MG63 (cell line): ENCODE measurements around the gene CUEDC1. TPM values are rescaled to one million over a fixed set of nuclear protein-coding genes. Genes with fewer than 3 reads are reported as not detected.
"Not testable (repeated sequence)": the region's sequence is repeated elsewhere in the genome, so short reads cannot be mapped to it uniquely, and the experiment has no call there.

Source experiments
- DNase-seq: peaks from one replicate; pipeline ENCODE4 v3.0.0-alpha.2; 2020
- H3K27me3 ChIP-seq: fragments of 250-450 bp; sonication (Bioruptor Pico); 2 replicates; pipeline ENCODE4 v1.5.1; 2020; ENCODE audit warnings: mild to moderate bottlenecking, moderate library complexity
- H3K36me3 ChIP-seq: fragments of 250-450 bp; sonication (Bioruptor Pico); 2 replicates; pipeline ENCODE4 v1.5.1; 2020; ENCODE audit warnings: mild to moderate bottlenecking, moderate library complexity
- H3K4me3 ChIP-seq: fragments of 250-450 bp; sonication (Bioruptor Pico); 2 replicates; pipeline ENCODE4 v1.5.1; 2020; ENCODE audit warnings: mild to moderate bottlenecking, moderate library complexity
- H3K9me3 ChIP-seq: fragments of 250-450 bp; sonication (Bioruptor Pico); 2 replicates; pipeline ENCODE4 v1.5.1; 2020; ENCODE audit warnings: mild to moderate bottlenecking, moderate library complexity
- total RNA-seq: library from RNA; depleted of rRNA; stranded (reverse); fragments of >200 nt; shearing (Covaris generic); gene quantifications from 2 replicates; pipeline ENCODE4 v1.2.3, GENCODE V29; 2014; ENCODE audit warnings: low replicate concordance

CUEDC1 gene
- total RNA-seq, 1 experiment from 2014 or later, result 10.2 TPM

DNA sequence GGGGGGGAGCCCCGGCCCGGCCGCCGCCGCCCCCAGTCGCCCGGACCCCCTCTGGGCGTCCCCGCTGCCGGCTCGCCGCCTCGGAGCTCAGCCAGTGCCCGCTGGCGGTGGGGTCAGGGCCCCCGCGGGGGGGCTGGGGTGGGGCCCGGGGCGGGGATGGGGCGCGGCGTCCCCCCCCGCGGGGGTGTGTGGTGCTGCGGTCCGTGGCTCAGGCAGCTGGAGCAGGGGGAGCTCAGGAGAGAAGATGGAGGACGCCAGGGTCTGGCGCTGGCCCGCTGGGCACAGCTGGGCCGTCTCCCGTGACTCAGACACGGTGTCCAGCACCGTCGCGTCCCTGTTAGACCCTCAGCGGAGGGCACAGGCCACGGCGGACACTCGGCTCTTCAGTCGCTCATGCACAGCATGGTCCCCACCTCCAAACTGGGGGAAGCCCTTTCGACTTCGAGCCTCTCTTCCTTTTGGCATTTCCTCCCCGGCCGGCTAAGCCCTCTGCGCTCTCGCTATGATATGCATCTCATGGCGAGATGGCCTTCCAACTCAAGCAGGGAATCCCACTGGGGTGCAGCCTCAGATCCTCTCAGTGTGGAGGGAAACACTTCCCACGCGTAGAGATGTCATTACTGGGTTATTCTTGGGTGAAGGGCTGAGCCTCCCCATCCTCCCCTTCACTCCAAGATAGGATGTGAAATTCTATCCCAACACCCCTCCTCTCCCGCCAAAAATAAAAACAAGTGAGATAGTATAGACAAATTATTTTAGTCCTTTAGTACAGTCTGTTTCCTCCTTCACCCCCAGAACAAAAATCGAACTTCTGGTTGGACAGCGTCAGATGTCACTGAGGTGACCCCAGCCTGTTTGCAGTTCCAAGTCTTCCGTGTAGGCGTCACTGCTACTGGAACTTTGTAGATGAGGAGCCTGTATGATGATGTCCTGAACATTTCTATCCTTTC is 33.4 kb upstream of the CUEDC1 start:
- Histone ChIP-seq H3K9me3 (no peaks in the 10 kb centered on the region), H3K36me3 (peaks cover 25% of the 10 kb centered on the region), H3K27me3 (no peaks in the 10 kb centered on the region), H3K4me3 (peak overlapping the region; percentile 86)
- peak; percentile 84 for DNase-seq

DNA sequence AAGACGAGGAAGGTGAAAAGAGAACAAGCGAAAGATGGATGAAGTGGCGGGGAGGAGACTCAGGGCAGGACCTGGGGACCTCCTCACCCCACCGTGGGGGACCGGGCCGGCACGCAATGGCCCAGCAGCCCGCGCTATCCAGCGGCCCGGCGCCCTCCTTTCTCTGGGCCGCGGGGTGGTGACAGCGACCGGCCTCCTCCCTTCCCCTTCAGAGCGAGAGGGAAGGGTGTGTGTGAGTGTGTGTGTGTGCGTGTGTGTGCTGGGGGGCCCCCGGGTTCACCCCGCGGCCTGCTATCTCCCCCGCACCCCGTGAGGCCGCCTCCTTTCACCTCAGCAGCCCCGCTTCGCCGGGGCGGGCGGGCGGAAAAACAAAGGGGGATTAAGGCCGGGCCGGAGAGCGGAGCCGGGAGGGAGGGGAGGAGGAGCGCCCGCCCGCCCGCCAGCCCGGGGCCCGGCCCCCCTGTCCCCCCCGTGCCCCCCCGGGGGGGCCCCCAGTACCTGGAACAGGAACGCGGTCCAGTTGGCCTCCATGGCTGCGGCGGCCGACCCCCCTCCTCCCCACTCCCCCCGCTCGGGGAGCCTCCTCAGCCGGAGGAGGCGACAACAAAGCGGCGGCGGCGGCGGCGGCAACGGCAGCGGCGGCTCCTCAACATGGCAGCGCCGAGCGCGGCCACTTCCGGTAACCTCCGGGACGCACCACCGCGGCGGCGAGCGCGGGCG is 32.5 kb upstream of the CUEDC1 start, which contains the start of gene VEZF1:
Gene VEZF1 (minus strand): TSS at position 674 of the 720 bp plus-strand sequence. CDS start 143 bp downstream, at position 531.
- peak; percentile 83 for DNase-seq
- Histone ChIP-seq H3K9me3 (no peaks in the 10 kb centered on the region), H3K27me3 (no peaks in the 10 kb centered on the region), H3K4me3 (peak within 1 kb of the TSS; percentile 86), H3K36me3 (peaks cover 31% of the 10 kb centered on the region)

DNA sequence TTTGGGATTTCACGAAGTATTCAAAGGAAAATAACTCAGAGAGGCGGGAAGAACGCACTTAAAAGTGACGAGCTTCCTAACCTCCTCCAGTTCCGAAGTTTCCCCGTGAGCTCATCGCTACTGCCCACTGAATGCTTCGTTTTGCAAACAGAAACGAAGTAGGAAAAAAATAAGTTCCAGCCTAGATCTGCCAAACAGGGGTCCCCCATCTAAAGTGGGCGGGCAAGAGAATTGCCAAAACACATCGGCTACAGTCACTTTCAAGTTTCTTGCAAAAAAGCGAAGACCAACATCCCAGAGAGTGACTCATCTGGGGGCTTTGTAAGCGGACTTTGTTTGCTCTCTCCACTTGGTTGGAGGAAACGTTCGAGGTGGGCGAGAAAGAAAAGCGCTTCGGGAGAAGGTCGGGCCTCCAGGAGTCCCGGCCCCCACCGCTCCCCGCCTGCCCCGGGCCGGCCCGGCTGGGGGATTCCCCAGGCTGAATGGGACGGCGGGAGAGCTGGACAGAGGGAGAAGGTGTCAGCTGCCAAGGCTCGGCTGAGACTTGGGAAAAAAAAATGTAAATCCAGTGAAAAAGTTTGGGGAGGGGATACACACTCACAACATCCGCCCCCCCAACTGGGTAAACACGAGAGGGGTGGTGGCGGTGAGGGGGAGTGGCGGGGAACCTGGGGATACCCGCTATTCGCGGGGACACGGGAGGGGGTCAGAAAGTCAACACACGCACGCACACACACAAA is 31.8 kb upstream of the CUEDC1 start:
- Histone ChIP-seq H3K36me3 (peaks cover 35% of the 10 kb centered on the region), H3K9me3 (no peaks in the 10 kb centered on the region), H3K4me3 (peak overlapping the region; percentile 86), H3K27me3 (no peaks in the 10 kb centered on the region)
- DNase-seq, result peak; percentile 74

DNA sequence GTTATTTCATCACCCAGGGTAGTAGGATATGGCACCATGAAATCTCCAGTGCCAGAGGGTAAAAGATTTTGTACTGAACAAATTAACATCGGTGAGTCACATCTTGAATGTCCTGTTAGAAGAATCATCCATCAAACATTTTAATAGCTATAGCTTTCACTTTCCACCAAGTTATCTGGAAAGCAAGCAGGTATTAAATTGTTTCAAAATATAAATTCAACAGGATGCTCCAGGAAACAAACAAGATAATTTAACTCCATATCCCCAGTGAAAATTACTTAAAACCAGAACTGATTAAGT is 30.4 kb upstream of the CUEDC1 start:
- no peaks in the 10 kb centered on the region for H3K27me3 ChIP-seq
- peak overlapping the region; percentile 86 for H3K4me3 ChIP-seq
- H3K36me3 ChIP-seq, result peaks cover 46% of the 10 kb centered on the region
- H3K9me3 ChIP-seq, result no peaks in the 10 kb centered on the region
- no peak for DNase-seq

DNA sequence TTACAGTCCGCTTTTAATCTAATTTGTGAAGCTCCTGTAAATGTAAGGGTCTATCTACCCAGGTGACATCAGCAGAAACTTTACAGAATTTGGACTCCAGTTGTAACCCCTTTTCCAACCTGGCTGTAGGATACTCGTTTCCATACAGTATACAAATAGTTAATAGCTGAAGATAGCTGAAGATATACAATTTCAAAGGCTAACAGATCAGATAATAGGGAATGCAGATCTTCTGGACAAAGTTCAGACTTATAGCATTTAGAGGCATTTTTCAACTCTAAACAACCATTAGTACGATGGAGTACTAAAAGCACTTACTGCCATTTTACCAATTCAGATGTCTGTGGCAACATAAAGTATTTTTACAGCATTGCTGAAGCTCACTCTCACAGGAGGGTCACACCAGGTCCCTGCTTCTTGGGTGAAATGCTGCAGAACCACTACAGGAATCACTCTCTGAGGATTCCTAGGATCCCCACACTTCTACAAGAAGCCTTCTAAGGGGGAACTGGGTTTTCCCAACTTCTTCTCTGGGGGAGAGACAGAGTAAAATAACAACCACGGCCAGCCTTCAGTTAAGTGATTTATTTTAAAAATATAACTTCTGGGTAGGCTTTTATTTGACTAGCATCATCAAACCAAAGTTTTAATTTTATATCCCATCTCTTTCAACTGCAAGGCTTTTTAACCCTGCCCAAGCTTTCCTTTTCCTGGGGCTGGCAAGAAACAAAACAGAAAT is 29.9 kb upstream of the CUEDC1 start:
- Histone ChIP-seq H3K4me3 (peak overlapping the region; percentile 86), H3K36me3 (peaks cover 51% of the 10 kb centered on the region), H3K27me3 (no peaks in the 10 kb centered on the region), H3K9me3 (no peaks in the 10 kb centered on the region)
- no peak for DNase-seq

DNA sequence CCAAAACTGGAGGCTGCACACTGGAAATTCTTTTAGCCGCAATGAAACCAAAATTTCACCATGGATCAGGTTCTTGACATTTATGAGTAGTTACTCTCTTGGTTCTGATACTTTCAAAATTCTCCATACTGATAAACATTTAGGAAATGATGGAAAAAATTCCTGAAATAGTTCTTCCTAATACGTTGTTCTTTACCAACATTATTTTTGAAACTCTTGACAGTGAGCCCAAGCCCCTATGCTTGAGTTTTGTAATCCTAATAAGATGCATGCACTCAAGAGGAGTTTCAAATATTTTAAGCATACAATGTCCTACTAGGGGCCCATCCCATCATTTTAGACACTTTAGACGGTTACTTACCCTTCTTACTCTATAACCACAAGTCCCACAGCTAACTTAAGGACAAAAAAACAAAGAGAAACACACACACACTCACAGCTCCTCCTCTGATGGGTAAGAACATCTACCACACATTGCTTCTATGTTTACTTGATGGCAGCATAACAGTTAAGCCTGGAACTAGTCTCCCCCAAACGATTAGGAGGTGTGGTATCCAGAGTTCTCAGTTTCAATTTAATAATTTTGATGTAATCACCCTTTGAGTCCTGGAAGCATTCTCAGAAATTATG is 29.2 kb upstream of the CUEDC1 start:
- no peaks in the 10 kb centered on the region for H3K27me3 ChIP-seq
- no peak overlapping the region for H3K4me3 ChIP-seq
- peaks cover 54% of the 10 kb centered on the region for H3K36me3 ChIP-seq
- no peaks in the 10 kb centered on the region for H3K9me3 ChIP-seq
- no peak for DNase-seq

DNA sequence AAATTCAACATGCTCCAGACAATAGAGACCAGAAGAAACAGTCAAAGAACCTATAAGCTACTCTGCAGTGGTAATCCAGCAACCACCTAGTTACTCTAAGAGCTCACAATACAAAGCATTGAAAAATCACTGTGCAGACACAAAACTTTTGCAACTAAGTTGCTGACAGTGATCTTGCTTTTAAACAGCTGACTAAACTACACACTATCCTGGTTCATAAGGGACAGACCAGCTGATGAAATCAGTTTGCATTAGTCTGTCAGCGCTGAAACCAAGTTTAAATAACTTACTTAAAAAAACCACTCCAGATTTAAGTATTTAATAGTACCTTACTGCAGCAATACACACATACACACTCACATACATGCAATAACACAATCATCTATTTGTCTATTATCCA is 28.2 kb upstream of the CUEDC1 start:
- peaks cover 62% of the 10 kb centered on the region for H3K36me3 ChIP-seq
- no peak for DNase-seq
- no peak overlapping the region for H3K4me3 ChIP-seq
- no peaks in the 10 kb centered on the region for H3K27me3 ChIP-seq
- no peaks in the 10 kb centered on the region for H3K9me3 ChIP-seq

DNA sequence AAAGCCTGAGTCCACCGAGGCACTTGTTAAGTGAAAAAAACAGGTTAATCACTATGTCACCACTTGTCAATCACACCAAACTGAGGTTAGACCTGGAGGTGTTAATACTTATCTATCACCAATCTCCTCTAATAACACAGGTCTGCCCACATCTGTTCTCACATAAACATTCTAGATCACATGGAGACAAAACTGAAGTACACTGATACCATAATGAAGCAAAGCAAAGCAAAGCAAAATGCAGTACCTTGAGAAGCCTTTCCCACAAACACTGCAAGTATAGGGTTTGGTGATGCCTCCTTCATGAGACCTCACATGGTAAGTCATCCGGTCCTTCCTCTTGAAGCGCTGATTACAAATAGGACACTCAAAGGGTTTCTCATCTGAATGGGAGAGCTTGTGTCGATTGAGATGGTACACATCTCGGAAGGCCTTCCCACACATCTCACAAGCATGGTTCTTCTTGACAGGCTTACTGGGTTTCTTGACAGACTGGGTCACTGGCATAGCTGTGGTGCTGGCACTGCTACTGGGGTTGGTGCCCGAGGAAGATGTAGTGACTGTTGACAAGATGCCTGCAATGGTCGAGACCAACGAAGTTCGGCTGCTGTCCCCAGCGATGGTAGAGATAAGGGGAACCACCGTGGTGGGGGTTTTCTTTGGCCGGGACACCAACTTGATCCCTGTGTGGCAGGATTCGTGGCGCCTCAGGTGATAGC is 27.4 kb upstream of the CUEDC1 start:
- H3K27me3 ChIP-seq, result no peaks in the 10 kb centered on the region
- no peaks in the 10 kb centered on the region for H3K9me3 ChIP-seq
- H3K4me3 ChIP-seq, result no peak overlapping the region
- peaks cover 68% of the 10 kb centered on the region for H3K36me3 ChIP-seq
- DNase-seq, result no peak

DNA sequence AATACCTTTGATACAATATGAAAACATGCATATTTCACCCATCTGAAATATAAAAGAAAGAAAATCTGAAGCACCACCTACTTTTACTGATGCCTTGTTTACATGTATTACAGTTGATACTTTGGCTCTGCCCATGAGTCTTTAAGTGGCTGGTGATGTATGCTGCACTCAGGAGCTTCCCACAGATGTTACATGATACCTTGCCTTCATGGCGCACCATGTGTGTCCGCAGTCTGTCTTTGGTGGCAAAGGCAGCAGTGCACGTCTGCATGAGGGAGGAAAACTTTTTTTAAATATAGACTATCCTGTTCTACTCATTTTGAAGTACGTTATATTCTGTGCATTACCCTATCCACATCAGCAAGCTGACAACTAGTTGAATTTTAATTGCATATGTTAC is 25.3 kb upstream of the CUEDC1 start:
- H3K36me3 ChIP-seq, result peaks cover 89% of the 10 kb centered on the region
- no peak for DNase-seq

DNA sequence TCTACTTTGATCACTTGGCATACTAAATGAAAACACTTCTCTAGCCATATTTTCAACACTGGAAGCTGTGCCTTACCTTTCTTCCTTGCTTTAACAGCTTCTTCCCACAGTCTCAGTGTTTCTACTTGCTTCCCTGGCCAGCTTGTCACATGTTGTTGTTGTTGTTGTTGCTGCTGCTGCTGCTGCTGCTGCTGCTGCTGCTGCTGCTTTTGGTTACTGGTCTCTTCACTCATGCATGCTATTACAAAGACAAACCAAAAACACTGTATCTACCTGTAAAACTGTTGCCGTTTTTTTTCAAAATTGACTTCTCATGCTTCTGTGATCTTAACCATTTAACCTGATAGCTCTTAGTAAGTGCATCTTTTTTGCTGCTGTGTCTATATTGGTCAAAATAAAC is 23.9 kb upstream of the CUEDC1 start:
- Histone ChIP-seq H3K36me3 (peaks cover 91% of the 10 kb centered on the region), H3K9me3 (no peaks in the 10 kb centered on the region), H3K4me3 (no peak overlapping the region), H3K27me3 (no peaks in the 10 kb centered on the region)
- no peak for DNase-seq

More for the DNA sequence above, 25.3 kb upstream of the CUEDC1 start:
- H3K9me3 ChIP-seq, result no peaks in the 10 kb centered on the region
- no peaks in the 10 kb centered on the region for H3K27me3 ChIP-seq
- no peak overlapping the region for H3K4me3 ChIP-seq

DNA sequence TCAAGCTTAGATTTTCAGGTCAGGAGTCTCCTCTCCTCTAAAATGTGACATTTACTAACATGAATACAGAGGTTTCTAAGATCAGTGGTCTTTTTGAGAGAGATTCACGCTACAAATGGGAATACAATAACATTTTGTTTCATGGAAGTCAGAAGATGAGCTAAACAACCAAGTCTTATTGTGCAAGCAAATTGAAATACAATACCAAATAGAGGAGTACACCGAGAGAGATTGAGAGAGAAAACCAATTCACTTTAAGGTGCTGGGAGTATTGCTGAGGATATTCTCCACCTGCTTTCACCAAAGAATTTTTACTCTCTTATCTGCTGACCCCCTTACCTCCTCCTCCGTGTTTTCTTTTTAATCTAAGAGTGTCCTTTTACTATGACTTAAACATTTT is 21.4 kb upstream of the CUEDC1 start:
- Histone ChIP-seq H3K4me3 (no peak overlapping the region), H3K27me3 (no peaks in the 10 kb centered on the region), H3K9me3 (no peaks in the 10 kb centered on the region), H3K36me3 (peaks cover 83% of the 10 kb centered on the region)
- DNase-seq, result no peak

DNA sequence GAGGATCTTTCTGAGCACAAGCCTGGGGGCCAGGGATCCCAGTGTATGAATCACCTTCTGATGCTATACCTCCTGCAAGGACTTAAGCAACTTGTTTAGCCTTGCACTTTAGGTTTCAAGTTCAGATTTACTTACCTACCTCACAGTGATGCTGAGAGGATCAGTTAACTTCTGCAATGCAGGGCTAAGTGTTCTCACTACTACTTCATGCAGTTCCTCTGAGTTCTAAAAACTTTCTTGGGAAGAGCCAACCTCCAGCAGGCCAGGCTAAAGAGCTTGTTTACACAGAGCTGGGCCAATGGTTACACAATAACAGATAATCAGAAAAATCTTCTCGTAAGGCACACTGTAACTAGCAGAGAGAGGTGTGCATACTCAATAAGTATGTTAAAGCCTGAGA is 19.8 kb upstream of the CUEDC1 start:
- Histone ChIP-seq H3K36me3 (peaks cover 68% of the 10 kb centered on the region), H3K9me3 (no peaks in the 10 kb centered on the region), H3K4me3 (no peak overlapping the region), H3K27me3 (no peaks in the 10 kb centered on the region)
- DNase-seq, result no peak

DNA sequence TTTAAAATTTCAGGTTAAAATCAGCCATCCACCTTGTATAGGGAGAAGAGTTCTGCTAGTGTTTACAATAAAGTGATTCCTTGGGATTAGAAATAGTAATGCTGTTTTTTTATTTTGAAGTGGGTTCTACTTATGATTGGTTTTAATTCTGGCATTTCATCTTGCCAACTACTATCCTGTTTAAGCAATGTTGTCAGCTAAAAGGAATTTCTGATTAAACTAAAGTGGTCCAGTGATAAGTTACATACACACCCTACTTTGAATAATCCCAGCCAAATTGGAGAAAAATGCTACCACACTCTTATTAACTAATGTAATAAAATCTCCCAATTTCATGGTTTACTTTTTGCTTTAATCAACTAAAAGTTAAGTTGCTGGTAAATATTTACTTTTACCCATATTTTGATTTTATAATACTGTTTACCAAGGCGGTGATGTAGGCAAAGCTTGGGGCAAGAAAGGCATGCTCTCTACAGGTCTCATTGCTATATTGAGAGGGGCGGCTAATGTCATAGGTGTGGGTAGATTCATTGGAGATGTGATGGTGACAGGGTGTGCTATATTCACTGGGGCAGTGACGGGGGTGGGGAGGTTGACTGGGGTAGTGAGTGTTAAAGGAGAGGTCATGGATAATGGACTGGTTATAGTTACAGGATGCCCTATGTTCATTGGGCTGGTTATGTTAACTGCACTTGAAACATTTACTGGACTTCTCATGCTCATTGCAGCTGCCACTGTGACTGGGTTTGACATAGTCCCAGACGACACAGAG is 19.0 kb upstream of the CUEDC1 start:
- H3K36me3 ChIP-seq, result peaks cover 65% of the 10 kb centered on the region
- H3K27me3 ChIP-seq, DNase-seq, H3K4me3 ChIP-seq, H3K9me3 ChIP-seq: not testable (repeated sequence)

DNA sequence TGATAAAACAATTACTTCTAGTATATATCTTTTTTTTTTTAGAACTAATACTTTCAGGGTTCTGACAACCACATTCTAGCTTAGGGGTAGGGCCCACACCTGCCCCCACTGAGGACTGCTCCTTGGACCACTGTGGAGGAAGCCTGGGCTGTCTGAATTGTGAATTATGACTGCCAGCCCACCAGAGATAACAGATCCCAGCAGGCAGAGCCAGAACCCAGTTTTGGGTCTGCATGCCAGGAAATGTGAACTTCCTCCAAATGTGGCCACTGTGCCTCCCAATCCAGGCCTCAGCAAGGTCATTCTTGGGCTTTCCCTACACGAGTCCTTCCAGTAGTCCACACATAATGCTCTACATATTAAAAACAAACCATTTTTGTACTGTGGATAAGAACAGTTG is 16.9 kb upstream of the CUEDC1 start:
- DNase-seq, result no peak
- no peaks in the 10 kb centered on the region for H3K9me3 ChIP-seq
- no peak overlapping the region for H3K4me3 ChIP-seq
- no peaks in the 10 kb centered on the region for H3K27me3 ChIP-seq
- H3K36me3 ChIP-seq, result peaks cover 47% of the 10 kb centered on the region

DNA sequence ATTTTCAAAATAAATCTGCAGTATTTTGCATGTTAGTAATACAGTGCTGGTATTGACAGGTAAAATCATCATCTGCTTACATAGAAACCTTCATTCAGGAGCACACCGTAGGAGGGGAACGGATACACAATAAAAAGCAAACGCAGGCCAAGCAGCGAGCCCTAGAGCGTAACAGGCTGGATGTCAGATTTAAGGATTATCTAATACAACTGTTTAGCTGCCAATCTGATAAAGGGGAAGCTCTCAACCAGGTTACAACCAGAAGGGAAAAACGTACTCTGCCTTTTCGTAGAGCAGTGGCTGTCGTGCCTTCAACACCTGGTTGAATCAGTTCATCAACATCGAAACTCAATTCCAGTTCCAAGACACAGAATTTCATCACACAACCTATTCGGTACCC is 16.4 kb upstream of the CUEDC1 start:
- DNase-seq, result no peak
- no peaks in the 10 kb centered on the region for H3K27me3 ChIP-seq
- no peaks in the 10 kb centered on the region for H3K9me3 ChIP-seq
- peaks cover 42% of the 10 kb centered on the region for H3K36me3 ChIP-seq
- no peak overlapping the region for H3K4me3 ChIP-seq
